Panc1 (cell line): ENCODE measurements around the gene MAST1. TPM values are rescaled to one million over a fixed set of nuclear protein-coding genes. Genes with fewer than 3 reads are reported as not detected.

Source experiments
- ATAC-seq: fragments of 200-7000 bp; cut with Tn5 transposase; 2 replicates; pipeline ENCODE4 v1.9.1; 2020; ENCODE audit warnings: mild to moderate bottlenecking, moderate library complexity
- BruUV-seq: library from RNA; stranded (reverse); fragments of 400-500 nt; replicated peaks from 2 replicates; lab custom pipeline; 2021; lab: Mats Ljungman, UMichigan
- CTCF ChIA-PET: fragments of 300-600 bp; sonication (Branson Sonifier 250); formaldehyde crosslinking; loops from one replicate; lab custom pipeline; 2022; ENCODE audit warnings: antibody characterized with exemption; lab: Charles Lee
- POLR2A ChIA-PET: fragments of 300-600 bp; sonication (Branson Sonifier 250); formaldehyde crosslinking; loops from one replicate; lab custom pipeline; 2022; ENCODE audit warnings: antibody characterized with exemption; lab: Charles Lee
- DNase-seq: peaks from one replicate; pipeline ENCODE4 v3.0.0-alpha.2; 2010; ENCODE audit warnings: low read depth, low spot score
- H3K27ac ChIP-seq: 2 replicates; pipeline ENCODE4 v1.5.1; 2011; ENCODE audit warnings: mild to moderate bottlenecking, low read length, inconsistent platforms
- H3K27me3 ChIP-seq: fragments of 200-500 bp; sonication (Bioruptor generic); 2 replicates; pipeline ENCODE4 v1.6.0; 2014; ENCODE audit warnings: low read length, inconsistent platforms; ENCODE audit not compliant: control insufficient read depth, insufficient read depth
- H3K36me3 ChIP-seq: fragments of 200-500 bp; sonication (Bioruptor generic); 2 replicates; pipeline ENCODE4 v1.5.1; 2014; ENCODE audit warnings: inconsistent platforms, mild to moderate bottlenecking, low read length, moderate library complexity; ENCODE audit not compliant: control insufficient read depth, insufficient read depth
- H3K4me1 ChIP-seq: 2 replicates; pipeline ENCODE4 v1.5.1; 2011; ENCODE audit warnings: inconsistent platforms, mild to moderate bottlenecking, low read length, moderate library complexity; ENCODE audit not compliant: control insufficient read depth, insufficient read depth
- H3K4me3 ChIP-seq, 2 experiments: 2 replicates each; pipeline ENCODE4 v1.5.1; 2011 to 2012; ENCODE audit warnings: low read depth in 2 of 2, low read length in 2 of 2, mild to moderate bottlenecking in 2 of 2, inconsistent platforms in 1 of 2, moderate library complexity in 1 of 2
- H3K9me3 ChIP-seq: fragments of 200-500 bp; sonication (Bioruptor generic); 2 replicates; pipeline ENCODE4 v1.5.1; 2014; ENCODE audit warnings: low read depth, mild to moderate bottlenecking, inconsistent platforms, low read length, moderate library complexity; ENCODE audit not compliant: control insufficient read depth, insufficient read depth
- POLR2AphosphoS5 ChIP-seq: IDR thresholded peaks from 2 replicates; pipeline ENCODE4 v1.6.1; 2012; ENCODE audit warnings: mild to moderate bottlenecking, low read depth, low read length, moderate library complexity
- SIN3A ChIP-seq: IDR thresholded peaks from 2 replicates; pipeline ENCODE4 v1.6.1; 2012; ENCODE audit warnings: low read depth, mild to moderate bottlenecking, low read length, moderate library complexity, borderline replicate concordance; ENCODE audit not compliant: insufficient read depth
- TCF7L2 ChIP-seq: IDR thresholded peaks from 2 replicates; pipeline ENCODE4 v1.6.1; 2011; ENCODE audit warnings: mild to moderate bottlenecking, low read depth, low read length, inconsistent platforms
- in situ Hi-C: cut with HindIII; loops from 2 replicates; pipeline ENCODE4 v1.10.0; 2016; ENCODE audit warnings: low sequenced_read_pairs, low pct_unique_long_range_greater_than_20kb
- intact Hi-C: fragments of 100-400 bp; cut with micrococcal nuclease; formaldehyde crosslinking; loops from one replicate; pipeline ENCODE4 v1.10.0; 2022; ENCODE audit not compliant: unreplicated experiment
- total RNA-seq: library from RNA; stranded (reverse); gene quantifications from one replicate; pipeline ENCODE4 v1.2.1, GENCODE V29; 2021; ENCODE audit not compliant: unreplicated experiment
- TF ChIP-seq, protein P1 (sequence below), 2 experiments: IDR thresholded peaks; 2 replicates each; pipeline ENCODE4 v1.6.1; 2011 to 2012; ENCODE audit warnings: low read depth in 2 of 2, control low read depth in 1 of 2, low read length in 1 of 2, mild to moderate bottlenecking in 1 of 2, moderate library complexity in 1 of 2; ENCODE audit not compliant: insufficient read depth in 1 of 2
- TF ChIP-seq, protein P2 (sequence below): fragments of 450-650 bp; IDR thresholded peaks from 2 replicates; pipeline ENCODE4 v1.5.1; 2017; ENCODE audit warnings: mild to moderate bottlenecking

The MAST1 gene
- total RNA-seq, 1 experiment from 2014 or later: 3.1 TPM

DNA sequence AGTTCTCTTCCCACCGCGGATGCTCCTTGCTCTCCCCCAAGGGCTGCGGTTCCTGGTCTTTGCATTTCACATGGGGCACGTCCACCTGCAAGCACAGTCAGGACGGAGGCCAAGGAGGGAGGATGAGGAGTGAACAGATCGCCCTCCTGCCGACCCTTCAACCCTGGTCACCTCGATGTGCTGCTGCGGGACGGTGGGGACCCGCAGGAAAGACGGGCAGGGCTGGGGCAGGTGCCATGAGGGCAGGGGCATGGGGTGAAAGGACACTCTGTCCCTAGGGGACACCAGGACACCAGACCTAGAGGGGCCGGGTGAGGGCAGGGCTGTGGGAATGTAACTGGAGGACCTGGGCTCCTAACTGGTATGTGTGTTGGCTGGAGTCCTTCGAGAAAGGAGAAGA lies 79.9 kb downstream of the MAST1 start:
- in situ Hi-C loops (no loop called here), intact Hi-C loops (no loop called here)
- Histone ChIP-seq H3K36me3 (0 out of 2 replicates have a peak, but pooled peaks cover 2% of the 10 kb centered on the region), H3K4me3 (no peak overlapping the region), H3K27ac (no peak overlapping the region), H3K9me3 (no peaks in the 10 kb centered on the region), H3K27me3 (no peaks in the 10 kb centered on the region), H3K4me1 (no peaks in the 10 kb centered on the region)
- TF ChIP-seq SIN3A: no peak
- TF ChIP-seq POLR2AphosphoS5: no peak
- TF ChIP-seq, protein P1, sequence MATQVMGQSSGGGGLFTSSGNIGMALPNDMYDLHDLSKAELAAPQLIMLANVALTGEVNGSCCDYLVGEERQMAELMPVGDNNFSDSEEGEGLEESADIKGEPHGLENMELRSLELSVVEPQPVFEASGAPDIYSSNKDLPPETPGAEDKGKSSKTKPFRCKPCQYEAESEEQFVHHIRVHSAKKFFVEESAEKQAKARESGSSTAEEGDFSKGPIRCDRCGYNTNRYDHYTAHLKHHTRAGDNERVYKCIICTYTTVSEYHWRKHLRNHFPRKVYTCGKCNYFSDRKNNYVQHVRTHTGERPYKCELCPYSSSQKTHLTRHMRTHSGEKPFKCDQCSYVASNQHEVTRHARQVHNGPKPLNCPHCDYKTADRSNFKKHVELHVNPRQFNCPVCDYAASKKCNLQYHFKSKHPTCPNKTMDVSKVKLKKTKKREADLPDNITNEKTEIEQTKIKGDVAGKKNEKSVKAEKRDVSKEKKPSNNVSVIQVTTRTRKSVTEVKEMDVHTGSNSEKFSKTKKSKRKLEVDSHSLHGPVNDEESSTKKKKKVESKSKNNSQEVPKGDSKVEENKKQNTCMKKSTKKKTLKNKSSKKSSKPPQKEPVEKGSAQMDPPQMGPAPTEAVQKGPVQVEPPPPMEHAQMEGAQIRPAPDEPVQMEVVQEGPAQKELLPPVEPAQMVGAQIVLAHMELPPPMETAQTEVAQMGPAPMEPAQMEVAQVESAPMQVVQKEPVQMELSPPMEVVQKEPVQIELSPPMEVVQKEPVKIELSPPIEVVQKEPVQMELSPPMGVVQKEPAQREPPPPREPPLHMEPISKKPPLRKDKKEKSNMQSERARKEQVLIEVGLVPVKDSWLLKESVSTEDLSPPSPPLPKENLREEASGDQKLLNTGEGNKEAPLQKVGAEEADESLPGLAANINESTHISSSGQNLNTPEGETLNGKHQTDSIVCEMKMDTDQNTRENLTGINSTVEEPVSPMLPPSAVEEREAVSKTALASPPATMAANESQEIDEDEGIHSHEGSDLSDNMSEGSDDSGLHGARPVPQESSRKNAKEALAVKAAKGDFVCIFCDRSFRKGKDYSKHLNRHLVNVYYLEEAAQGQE (IDR thresholded peaks at IDR 0.05; ENCODE audit: insufficient read depth in 1 of 2, low read depth in 2 of 2, low read length in 1 of 2): no peak
- TF ChIP-seq, protein P2, sequence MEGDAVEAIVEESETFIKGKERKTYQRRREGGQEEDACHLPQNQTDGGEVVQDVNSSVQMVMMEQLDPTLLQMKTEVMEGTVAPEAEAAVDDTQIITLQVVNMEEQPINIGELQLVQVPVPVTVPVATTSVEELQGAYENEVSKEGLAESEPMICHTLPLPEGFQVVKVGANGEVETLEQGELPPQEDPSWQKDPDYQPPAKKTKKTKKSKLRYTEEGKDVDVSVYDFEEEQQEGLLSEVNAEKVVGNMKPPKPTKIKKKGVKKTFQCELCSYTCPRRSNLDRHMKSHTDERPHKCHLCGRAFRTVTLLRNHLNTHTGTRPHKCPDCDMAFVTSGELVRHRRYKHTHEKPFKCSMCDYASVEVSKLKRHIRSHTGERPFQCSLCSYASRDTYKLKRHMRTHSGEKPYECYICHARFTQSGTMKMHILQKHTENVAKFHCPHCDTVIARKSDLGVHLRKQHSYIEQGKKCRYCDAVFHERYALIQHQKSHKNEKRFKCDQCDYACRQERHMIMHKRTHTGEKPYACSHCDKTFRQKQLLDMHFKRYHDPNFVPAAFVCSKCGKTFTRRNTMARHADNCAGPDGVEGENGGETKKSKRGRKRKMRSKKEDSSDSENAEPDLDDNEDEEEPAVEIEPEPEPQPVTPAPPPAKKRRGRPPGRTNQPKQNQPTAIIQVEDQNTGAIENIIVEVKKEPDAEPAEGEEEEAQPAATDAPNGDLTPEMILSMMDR: no peak
- BruUV-seq: no TSS peak
- ChIA-PET POLR2A (no interaction called here), CTCF (no interaction called here)
- DNase-seq (no peak), ATAC-seq (no peak)

DNA sequence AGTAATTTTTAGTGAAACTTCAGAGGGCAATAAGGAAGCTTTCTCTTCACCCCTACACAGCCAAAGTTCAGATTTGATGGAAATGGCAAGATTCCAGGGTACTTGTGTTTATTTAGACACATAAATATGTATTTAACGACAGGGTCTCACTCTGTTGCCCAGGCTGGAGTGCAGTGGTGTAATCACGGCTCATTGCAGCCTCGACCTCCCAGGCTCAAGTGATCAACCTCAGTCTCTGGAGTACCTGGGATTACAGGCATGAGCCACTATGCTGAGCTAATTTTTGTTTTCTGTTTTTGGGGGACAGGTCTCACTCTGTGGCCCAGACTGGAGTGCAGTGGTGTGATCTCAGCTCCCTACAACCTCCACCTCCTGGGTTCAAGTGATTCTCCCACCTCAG lies 82.7 kb downstream of the MAST1 start:
- ATAC-seq (no peak), DNase-seq (no peak)
- POLR2A ChIA-PET: no interaction called here
- Histone ChIP-seq H3K9me3 (no peaks in the 10 kb centered on the region), H3K4me3 (no peak overlapping the region), H3K27me3 (no peaks in the 10 kb centered on the region), H3K36me3 (peaks cover 5% of the 10 kb centered on the region; the same call in 1 of the 2 replicates), H3K4me1 (no peaks in the 10 kb centered on the region), H3K27ac (no peak overlapping the region)
- CTCF ChIA-PET: interaction anchor here (0.6 kb wide), 1 partner anchor 44 kb away, joined by 6 read pairs; no protein-coding TSS in a partner anchor
- in situ Hi-C loops: no loop called here
- TF ChIP-seq POLR2AphosphoS5 (no peak), SIN3A (no peak), TCF7L2 (no peak)
- TF ChIP-seq, protein P2: no peak
- TF ChIP-seq, protein P1 (IDR thresholded peaks at IDR 0.05; ENCODE audit: insufficient read depth in 1 of 2, low read depth in 2 of 2, low read length in 1 of 2): no peak
- intact Hi-C loops: no loop called here
- no TSS peak for BruUV-seq
